ENCODE measurements around the gene DEPDC5. TPM values are rescaled to one million over a fixed set of nuclear protein-coding genes. Genes with fewer than 3 reads are reported as not detected.

DEPDC5 gene
- total and polyA plus RNA-seq, 5 donors from 2014 or later = 4.1 to 57.6 (median 9.7) TPM

GRCh38 chr22:31818481-31819392 lies 64.9 kb downstream of the DEPDC5 start:
- peaks cover 91% of the 10 kb centered on the region for H3K36me3 ChIP-seq (ENCODE audit: control insufficient read depth, insufficient read depth, low read length)
- H3K4me1 Mint-ChIP-seq = no peaks in the 10 kb centered on the region
- H3K4me1 ChIP-seq (ENCODE audit: control insufficient read depth, insufficient read depth, low read length, poor library complexity, severe bottlenecking) = no peaks in the 10 kb centered on the region
- H3K27me3 ChIP-seq (ENCODE audit: control insufficient read depth, insufficient read depth, low read length) = no peaks in the 10 kb centered on the region
- no peak overlapping the region for H3K27ac Mint-ChIP-seq
- H3K27me3 Mint-ChIP-seq = no peaks in the 10 kb centered on the region
- no peak overlapping the region for H3K27ac ChIP-seq (ENCODE audit: insufficient read depth, low read length, poor library complexity, severe bottlenecking)
- H3K36me3 Mint-ChIP-seq = peaks cover 54% of the 10 kb centered on the region
- H3K9me3 Mint-ChIP-seq = peaks cover 0 to 2% (median 0%) of the 10 kb centered on the region in 7 donors
- ATAC-seq (ENCODE audit: low read depth in 2 of 2) = no peak
- no peak for DNase-seq
- H3K4me3 Mint-ChIP-seq = no peak overlapping the region
- H3K4me3 ChIP-seq (ENCODE audit: low read depth, low read length) = no peak overlapping the region
- no peaks in the 10 kb centered on the region for H3K9me3 ChIP-seq (ENCODE audit: control insufficient read depth in 2 of 2, low read length in 2 of 2)

DNA sequence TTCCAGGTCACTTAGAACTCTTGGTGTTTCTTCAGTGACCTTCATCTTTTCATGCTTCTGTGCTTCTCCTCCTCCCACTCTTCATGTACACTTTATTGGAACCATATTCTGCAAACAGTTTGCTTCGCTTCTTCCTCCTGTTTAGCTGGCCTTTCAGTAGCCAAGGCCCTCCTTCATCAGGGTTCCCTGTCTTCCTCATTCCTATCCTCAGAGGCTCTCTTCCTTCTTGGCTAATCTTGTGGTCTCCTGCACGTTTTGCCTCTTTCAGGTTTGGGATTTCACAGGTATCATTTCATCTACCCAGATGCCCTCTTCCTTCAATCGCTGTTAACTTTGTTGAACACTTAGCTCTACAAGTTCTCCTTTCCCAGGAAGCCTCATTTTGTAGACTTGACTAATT lies 66.8 kb downstream of the DEPDC5 start:
- Mint-ChIP-seq H3K36me3 (peaks cover 49% of the 10 kb centered on the region), H3K4me1 (peaks cover 0 to 3% (median 0%) of the 10 kb centered on the region in 4 donors), H3K4me3 (no peak overlapping the region), H3K27me3 (no peaks in the 10 kb centered on the region), H3K9me3 (peaks cover 0 to 2% (median 0%) of the 10 kb centered on the region in 7 donors), H3K27ac (no peak overlapping the region)
- no peak for ATAC-seq (ENCODE audit: low read depth in 2 of 2)
- Histone ChIP-seq H3K4me1 (ENCODE audit: control insufficient read depth, insufficient read depth, low read length, poor library complexity, severe bottlenecking) (no peaks in the 10 kb centered on the region), H3K27ac (ENCODE audit: insufficient read depth, low read length, poor library complexity, severe bottlenecking) (no peak overlapping the region), H3K9me3 (ENCODE audit: control insufficient read depth in 2 of 2, low read length in 2 of 2) (no peaks in the 10 kb centered on the region), H3K36me3 (ENCODE audit: control insufficient read depth, insufficient read depth, low read length) (peaks cover 79% of the 10 kb centered on the region), H3K4me3 (ENCODE audit: low read depth, low read length) (no peak overlapping the region), H3K27me3 (ENCODE audit: control insufficient read depth, insufficient read depth, low read length) (no peaks in the 10 kb centered on the region)
- DNase-seq = no peak

- peaks cover 0 to 4% (median 0%) of the 10 kb centered on the region in 4 donors for H3K4me1 Mint-ChIP-seq
- Histone ChIP-seq H3K36me3 (ENCODE audit: control insufficient read depth, insufficient read depth, low read length) (peaks cover 79% of the 10 kb centered on the region), H3K27me3 (ENCODE audit: control insufficient read depth, insufficient read depth, low read length) (no peaks in the 10 kb centered on the region), H3K4me1 (ENCODE audit: control insufficient read depth, insufficient read depth, low read length, poor library complexity, severe bottlenecking) (no peaks in the 10 kb centered on the region), H3K9me3 (ENCODE audit: control insufficient read depth in 2 of 2, low read length in 2 of 2) (no peaks in the 10 kb centered on the region), H3K4me3 (ENCODE audit: low read depth, low read length) (no peak overlapping the region), H3K27ac (ENCODE audit: insufficient read depth, low read length, poor library complexity, severe bottlenecking) (no peak overlapping the region)
- H3K27ac Mint-ChIP-seq = no peak overlapping the region
- H3K27me3 Mint-ChIP-seq = no peaks in the 10 kb centered on the region
- peaks cover 0 to 2% (median 0%) of the 10 kb centered on the region in 7 donors for H3K9me3 Mint-ChIP-seq
- ATAC-seq (ENCODE audit: low read depth in 2 of 2) (no peak), DNase-seq (no peak)
- H3K36me3 Mint-ChIP-seq = peaks cover 48% of the 10 kb centered on the region
- H3K4me3 Mint-ChIP-seq = no peak overlapping the region
These were observed 67.8 kb downstream of the DEPDC5 start for GRCh38 chr22:31821572-31821971.

- Histone ChIP-seq H3K27ac (ENCODE audit: insufficient read depth, low read length, poor library complexity, severe bottlenecking) (no peak overlapping the region), H3K36me3 (ENCODE audit: control insufficient read depth, insufficient read depth, low read length) (peaks cover 83% of the 10 kb centered on the region), H3K27me3 (ENCODE audit: control insufficient read depth, insufficient read depth, low read length) (no peaks in the 10 kb centered on the region), H3K4me3 (ENCODE audit: low read depth, low read length) (no peak overlapping the region), H3K4me1 (ENCODE audit: control insufficient read depth, insufficient read depth, low read length, poor library complexity, severe bottlenecking) (no peaks in the 10 kb centered on the region), H3K9me3 (ENCODE audit: control insufficient read depth in 2 of 2, low read length in 2 of 2) (no peaks in the 10 kb centered on the region)
- Mint-ChIP-seq H3K4me3 (no peak overlapping the region), H3K27ac (peak overlapping the region in 2 of 3 donors; percentile 59 to 63), H3K9me3 (peaks cover 0 to 2% (median 0%) of the 10 kb centered on the region in 7 donors), H3K4me1 (peaks cover 0 to 4% (median 0%) of the 10 kb centered on the region in 4 donors), H3K36me3 (peaks cover 43% of the 10 kb centered on the region), H3K27me3 (no peaks in the 10 kb centered on the region)
- ATAC-seq (ENCODE audit: low read depth in 2 of 2) = no peak
- DNase-seq = no peak
These were observed 68.7 kb downstream of the DEPDC5 start for GRCh38 chr22:31822523-31822922.

DNA sequence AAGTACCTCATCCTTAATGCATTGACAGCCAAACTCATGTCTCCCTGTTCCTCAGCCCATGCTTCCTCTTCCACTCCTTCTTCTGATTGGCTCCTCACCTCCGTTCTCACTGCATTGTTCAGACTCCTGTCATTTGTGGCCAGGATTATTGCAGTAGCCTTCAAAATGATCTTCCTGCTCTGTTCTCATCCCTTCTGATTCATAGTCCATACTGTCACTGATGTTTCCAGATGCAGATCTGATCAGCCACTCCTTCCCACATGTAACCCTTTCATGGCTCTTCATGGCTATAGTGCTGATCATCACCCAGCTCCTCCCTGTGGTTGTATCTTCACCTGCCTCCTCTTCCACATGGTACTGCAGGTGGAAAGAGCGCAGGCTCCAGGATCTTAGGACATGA lies 71.7 kb downstream of the DEPDC5 start:
- Histone ChIP-seq H3K27me3 (ENCODE audit: control insufficient read depth, insufficient read depth, low read length) (no peaks in the 10 kb centered on the region), H3K27ac (ENCODE audit: insufficient read depth, low read length, poor library complexity, severe bottlenecking) (no peak overlapping the region), H3K36me3 (ENCODE audit: control insufficient read depth, insufficient read depth, low read length) (peaks cover 70% of the 10 kb centered on the region), H3K4me3 (ENCODE audit: low read depth, low read length) (no peak overlapping the region), H3K4me1 (ENCODE audit: control insufficient read depth, insufficient read depth, low read length, poor library complexity, severe bottlenecking) (no peaks in the 10 kb centered on the region), H3K9me3 (ENCODE audit: control insufficient read depth in 2 of 2, low read length in 2 of 2) (no peaks in the 10 kb centered on the region)
- peaks cover 40% of the 10 kb centered on the region for H3K36me3 Mint-ChIP-seq
- peaks cover 5 to 12% (median 10%) of the 10 kb centered on the region in 4 donors for H3K4me1 Mint-ChIP-seq
- H3K4me3 Mint-ChIP-seq = no peak overlapping the region
- peak overlapping the region in 1 of 3 donors; percentile 26 for H3K27ac Mint-ChIP-seq
- no peak for DNase-seq
- H3K27me3 Mint-ChIP-seq = no peaks in the 10 kb centered on the region
- no peak for ATAC-seq (ENCODE audit: low read depth in 2 of 2)
- no peaks in the 10 kb centered on the region for H3K9me3 Mint-ChIP-seq

DNA sequence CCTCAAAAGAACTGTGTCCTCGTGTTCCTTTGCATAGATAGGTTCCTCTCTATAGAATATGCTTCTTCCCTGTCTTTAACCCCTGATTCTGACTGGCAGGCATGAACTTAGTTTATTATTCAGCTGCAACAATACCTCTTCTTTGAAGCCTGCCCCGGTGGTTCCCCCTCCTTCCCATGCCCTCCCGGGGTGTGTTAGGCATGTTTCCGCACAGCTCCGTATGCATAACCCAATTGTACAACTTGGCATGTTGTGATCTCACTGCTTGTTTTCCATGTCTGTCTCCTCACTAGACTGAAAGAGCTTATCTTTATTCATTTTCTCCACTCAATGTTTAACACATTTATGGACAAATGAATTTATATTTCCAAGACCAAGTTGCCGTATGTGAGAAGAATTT lies 72.6 kb downstream of the DEPDC5 start:
- ATAC-seq (ENCODE audit: low read depth in 2 of 2) (no peak), DNase-seq (no peak)
- Mint-ChIP-seq H3K27ac (no peak overlapping the region), H3K36me3 (peaks cover 33% of the 10 kb centered on the region), H3K4me3 (no peak overlapping the region), H3K4me1 (peaks cover 5 to 18% (median 11%) of the 10 kb centered on the region in 4 donors), H3K9me3 (no peaks in the 10 kb centered on the region), H3K27me3 (no peaks in the 10 kb centered on the region)
- no peaks in the 10 kb centered on the region for H3K4me1 ChIP-seq (ENCODE audit: control insufficient read depth, insufficient read depth, low read length, poor library complexity, severe bottlenecking)
- H3K9me3 ChIP-seq (ENCODE audit: control insufficient read depth in 2 of 2, low read length in 2 of 2) = no peaks in the 10 kb centered on the region
- no peak overlapping the region for H3K27ac ChIP-seq (ENCODE audit: insufficient read depth, low read length, poor library complexity, severe bottlenecking)
- no peaks in the 10 kb centered on the region for H3K27me3 ChIP-seq (ENCODE audit: control insufficient read depth, insufficient read depth, low read length)
- H3K4me3 ChIP-seq (ENCODE audit: low read depth, low read length) = no peak overlapping the region
- H3K36me3 ChIP-seq (ENCODE audit: control insufficient read depth, insufficient read depth, low read length) = peaks cover 61% of the 10 kb centered on the region

GRCh38 chr22:31828739-31829138 lies 74.9 kb downstream of the DEPDC5 start:
- peaks cover 40% of the 10 kb centered on the region for H3K36me3 Mint-ChIP-seq
- H3K9me3 Mint-ChIP-seq = peaks cover 0 to 1% (median 0%) of the 10 kb centered on the region in 7 donors
- Histone ChIP-seq H3K27ac (ENCODE audit: insufficient read depth, low read length, poor library complexity, severe bottlenecking) (peak overlapping the region; percentile 33), H3K4me3 (ENCODE audit: low read depth, low read length) (no peak overlapping the region), H3K4me1 (ENCODE audit: control insufficient read depth, insufficient read depth, low read length, poor library complexity, severe bottlenecking) (no peaks in the 10 kb centered on the region), H3K27me3 (ENCODE audit: control insufficient read depth, insufficient read depth, low read length) (no peaks in the 10 kb centered on the region), H3K9me3 (ENCODE audit: control insufficient read depth in 2 of 2, low read length in 2 of 2) (no peaks in the 10 kb centered on the region), H3K36me3 (ENCODE audit: control insufficient read depth, insufficient read depth, low read length) (peaks cover 50% of the 10 kb centered on the region)
- ATAC-seq (ENCODE audit: low read depth in 2 of 2) (no peak), DNase-seq (no peak)
- H3K27ac Mint-ChIP-seq = peak overlapping the region; percentile 0 to 56 (median 45)
- peaks cover 10 to 18% (median 13%) of the 10 kb centered on the region in 4 donors for H3K4me1 Mint-ChIP-seq
- no peaks in the 10 kb centered on the region for H3K27me3 Mint-ChIP-seq
- no peak overlapping the region for H3K4me3 Mint-ChIP-seq
